Kidney (tissue), 14 donors: Measurements from ENCODE around the gene PPM1H. TPM values are rescaled to one million over a fixed set of nuclear protein-coding genes. Genes with fewer than 3 reads are reported as not detected.

Experiments used
- DNase-seq, 5 donors: peaks; one replicate each; pipeline ENCODE4 v3.0.0-alpha.2; 2013 to 2020
- FAIRE-seq: peaks from 2 replicates; lab custom pipeline; 2012; peaks lifted over from hg19 to GRCh38; lab: Jason Lieb, UNC
- H3K27ac ChIP-seq, 2 donors: one replicate each; pipeline ENCODE4 v1.7.0; 2013; ENCODE audit warnings: low read depth in 2 of 2, low read length in 2 of 2, inconsistent platforms in 1 of 2
- H3K27me3 ChIP-seq: one replicate; pipeline ENCODE4 v1.7.1; 2013; ENCODE audit warnings: low read length, inconsistent platforms; ENCODE audit not compliant: control insufficient read depth, insufficient read depth
- H3K36me3 ChIP-seq, 3 donors: one replicate each; pipeline versions ENCODE4 v1.7.0 to v1.7.1; 2013; ENCODE audit warnings: low read length in 3 of 3, control low read depth in 1 of 3, inconsistent platforms in 1 of 3; ENCODE audit not compliant: insufficient read depth in 3 of 3, control insufficient read depth in 2 of 3
- H3K4me1 ChIP-seq, 3 donors: one replicate each; pipeline versions ENCODE4 v1.7.0 to v1.7.1; 2013; ENCODE audit warnings: low read length in 3 of 3, inconsistent platforms in 1 of 3, low read depth in 1 of 3; ENCODE audit not compliant: control insufficient read depth in 2 of 3, insufficient read depth in 2 of 3
- H3K4me3 ChIP-seq, 3 donors: one replicate each; pipeline versions ENCODE4 v1.7.0 to v1.8.1; 2013; ENCODE audit warnings: low read length in 3 of 3, control low read depth in 1 of 3, inconsistent platforms in 1 of 3
- H3K9ac ChIP-seq, 3 donors: one replicate each; pipeline versions ENCODE4 v1.7.0 to v1.7.1; 2013; ENCODE audit warnings: low read length in 3 of 3, control low read depth in 1 of 3, inconsistent platforms in 1 of 3
- H3K9me3 ChIP-seq, 3 donors: one replicate each; pipeline versions ENCODE4 v1.7.0 to v1.7.1; 2013; ENCODE audit warnings: low read length in 3 of 3, control low read depth in 1 of 3, inconsistent platforms in 1 of 3; ENCODE audit not compliant: control insufficient read depth in 2 of 3, insufficient read depth in 1 of 3
- CTCF ChIP-seq: IDR thresholded peaks from 3 replicates; pipeline ENCODE4 v1.5.1; 2012; ENCODE audit warnings: mild to moderate bottlenecking, moderate library complexity, borderline replicate concordance; ENCODE audit not compliant: insufficient read depth; ENCODE audit errors: extremely low read depth
- intact Hi-C: fragments of 100-400 bp; cut with DNase I; formaldehyde crosslinking; loops from one replicate; pipeline ENCODE4 v1.11.1; 2022
- polyA plus RNA-seq: library from polyadenylated mRNA; stranded (reverse); fragments of 350-450 nt; fragmentation: Illumina TruSeq; extraction: RNeasy Lipid Tissue Mini Kit (QIAGEN cat#74804); gene quantifications from one replicate; pipeline ENCODE4 v1.2.3, GENCODE V29; 2014; ENCODE audit warnings: low read depth, low replicate concordance; ENCODE audit not compliant: insufficient read depth
- total RNA-seq: library from RNA; stranded (reverse); fragmentation: NEBNext Ultra II Directional; extraction: Animal tissue kit (Norgen Biotek cat#: 25700); gene quantifications from one replicate; pipeline ENCODE4 v1.2.1, GENCODE V29; 2021
- donor health status: control.
- donor health status: control.
- donor health status: control.
- donor health status: control.
- donor health status: control.
- donor health status: DM: yes; HTN: yes; CAD: no.
- donor health status: Normal renal cell carcinoma (clear cell type).

PPM1H gene
- total and polyA plus RNA-seq, 2 donors from 2014 or later, result 8.7 to 25.0 TPM

DNA sequence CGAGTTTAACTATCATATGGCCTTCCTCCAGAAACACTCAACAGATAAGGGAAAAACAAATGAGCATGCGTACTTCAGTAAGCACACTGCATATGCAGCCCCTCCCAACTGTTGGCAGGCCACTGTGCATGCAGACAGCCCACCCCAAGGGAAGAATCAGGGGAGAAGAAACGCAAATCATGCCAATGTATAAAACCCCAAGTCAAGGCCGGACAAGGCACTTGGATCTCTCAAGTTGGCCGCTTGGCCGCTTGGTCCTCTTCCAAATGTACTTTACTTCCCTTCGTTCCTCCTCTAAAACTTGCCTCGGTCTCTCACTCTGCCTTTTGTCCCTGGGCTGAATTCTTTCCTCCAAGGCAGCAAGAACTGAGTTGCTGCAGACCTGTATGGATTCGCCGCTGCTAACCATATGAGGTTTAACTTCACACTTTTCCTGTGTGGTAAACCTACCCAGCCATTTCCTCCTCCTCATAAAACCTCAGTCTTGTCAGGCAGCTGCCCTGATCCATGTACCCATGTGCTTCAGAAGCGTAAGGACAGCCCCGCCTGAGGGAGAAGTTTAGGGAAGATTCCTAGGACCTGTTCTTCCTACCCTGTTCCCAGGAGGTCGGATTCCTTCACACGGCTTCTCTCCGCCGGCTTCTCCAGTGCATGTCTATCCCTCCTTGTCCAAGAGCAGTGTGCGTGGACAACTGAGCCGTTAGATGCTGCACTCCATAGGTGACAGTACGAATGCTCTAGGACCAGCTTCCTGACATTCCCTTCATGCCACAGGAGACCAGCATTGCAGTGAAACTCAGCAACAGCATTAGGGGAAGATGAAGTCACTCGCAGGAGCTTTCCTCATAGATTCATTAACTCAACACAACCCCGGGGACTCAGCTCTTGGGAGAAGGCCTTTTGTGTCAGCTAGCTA lies 280.4 kb downstream of the PPM1H start:
- no peaks in the 10 kb centered on the region for H3K36me3 ChIP-seq
- H3K9ac ChIP-seq, result no peak overlapping the region
- peaks cover 0 to 2% (median 0%) of the 10 kb centered on the region in 3 donors for H3K4me1 ChIP-seq
- H3K27ac ChIP-seq, result no peak overlapping the region
- DNase-seq (no peak), FAIRE-seq (no peak)
- TF ChIP-seq CTCF, result no peak
- H3K4me3 ChIP-seq, result no peak overlapping the region
- no peaks in the 10 kb centered on the region for H3K9me3 ChIP-seq
- H3K27me3 ChIP-seq, result no peaks in the 10 kb centered on the region
- intact Hi-C loops, result no loop called here

GRCh38 chr12:62653740-62654139 lies 281.2 kb downstream of the PPM1H start:
- intact Hi-C loops, result no loop called here

GRCh38 chr12:62653304-62653703 lies 281.6 kb downstream of the PPM1H start:
- no peak for FAIRE-seq
- no peak overlapping the region for H3K27ac ChIP-seq

More at GRCh38 chr12:62653740-62654139, 281.2 kb downstream of the PPM1H start:
- FAIRE-seq, result no peak
- Histone ChIP-seq H3K36me3 (no peaks in the 10 kb centered on the region), H3K9me3 (no peaks in the 10 kb centered on the region), H3K4me1 (peaks cover 0 to 2% (median 0%) of the 10 kb centered on the region in 3 donors), H3K4me3 (no peak overlapping the region), H3K27ac (no peak overlapping the region), H3K27me3 (no peaks in the 10 kb centered on the region), H3K9ac (no peak overlapping the region)
- no peak for DNase-seq
- no peak for TF ChIP-seq CTCF

More at GRCh38 chr12:62653304-62653703, 281.6 kb downstream of the PPM1H start:
- no peaks in the 10 kb centered on the region for H3K27me3 ChIP-seq
- H3K9ac ChIP-seq, result no peak overlapping the region
- TF ChIP-seq CTCF, result no peak
- no peak for DNase-seq
- peaks cover 0 to 4% (median 0%) of the 10 kb centered on the region in 3 donors for H3K36me3 ChIP-seq
- no peak overlapping the region for H3K4me3 ChIP-seq
- no peaks in the 10 kb centered on the region for H3K9me3 ChIP-seq
- peaks cover 0 to 2% (median 0%) of the 10 kb centered on the region in 3 donors for H3K4me1 ChIP-seq
- intact Hi-C loops, result no loop called here
